ENCODE data around the gene B4GALT1. TPM values are rescaled to one million over a fixed set of nuclear protein-coding genes. Genes with fewer than 3 reads are reported as not detected.
"Not testable (repeated sequence)": the region's sequence is repeated elsewhere in the genome, so short reads cannot be mapped to it uniquely, and the experiment has no call there.

Gene B4GALT1
- total RNA-seq, 1 experiment from 2014 or later = 31.4 TPM

GRCh38 chr9:33161011-33161588 lies 6.0 kb downstream of the B4GALT1 start:
- H3K27me3 ChIP-seq (ENCODE audit: insufficient read depth, low read length) = no peaks in the 10 kb centered on the region
- peak overlapping the region; percentile 87 for H3K27ac ChIP-seq (ENCODE audit: low read depth, low read length)
- DNase-seq (ENCODE audit: low read depth, low spot score) (peak; percentile 88), ATAC-seq (peak; percentile 90)
- H2AFZ ChIP-seq (ENCODE audit: low read depth, low read length, poor library complexity, severe bottlenecking) = no peak overlapping the region
- H3K4me2 ChIP-seq (ENCODE audit: low read length) = peak overlapping the region; percentile 87
- H3K79me2 ChIP-seq (ENCODE audit: insufficient read depth, low read length) = peaks cover 83% of the 10 kb centered on the region
- H3K9ac ChIP-seq (ENCODE audit: low read length) = peak overlapping the region; percentile 63
- H3K9me3 ChIP-seq (ENCODE audit: control insufficient read depth in 1 of 2, insufficient read depth in 1 of 2, low read depth in 1 of 2, low read length in 2 of 2) = no peaks in the 10 kb centered on the region
- no peaks in the 10 kb centered on the region for H3K9me2 ChIP-seq (ENCODE audit: insufficient read depth)
- peaks cover 72 to 90% of the 10 kb centered on the region in 2 experiments for H3K4me1 ChIP-seq (ENCODE audit: control insufficient read depth in 1 of 2, insufficient read depth in 2 of 2, low read length in 2 of 2)
- no TSS peak for BruUV-seq (replicated peaks)
- TF ChIP-seq TCF7L2 (IDR thresholded peaks at IDR 0.05; ENCODE audit: borderline replicate concordance, extremely low read depth, insufficient read depth, insufficient read length) (peak; percentile 77), POLR2A (IDR thresholded peaks at IDR 0.05; ENCODE audit: borderline replicate concordance, extremely low read depth, insufficient read depth, insufficient read length) (no peak)
- ChIA-PET RAD21 (ENCODE audit: low non-redundant PET in 1 of 2, low total read pairs in 2 of 2, uncharacterized antibody in 2 of 2, unreplicated experiment in 2 of 2) (interaction anchor here (1.5 to 1.6 kb wide), 2 partner anchors 10 to 65 kb away, joined by 3 to 5 read pairs; no protein-coding TSS in a partner anchor), CTCF (interaction anchor here (2.5 kb wide), 1 partner anchor 9 kb away, joined by 13 read pairs; no protein-coding TSS in a partner anchor), POLR2A (interaction anchor here (1.1 to 3.5 kb wide), 3 partner anchors 10 to 136 kb away, joined by 3 to 14 read pairs (median 11); partner anchors contain the start of genes DNAJA1 and SMU1)
- no peaks in the 10 kb centered on the region for H4K20me1 ChIP-seq (ENCODE audit: insufficient read depth)
- H3K36me3 ChIP-seq (ENCODE audit: control insufficient read depth in 1 of 2, insufficient read depth in 2 of 2, low read length in 2 of 2) = no peaks in the 10 kb centered on the region
- intact Hi-C loops (cut with micrococcal nuclease) = no loop called here
- H3K4me3 ChIP-seq (replicated peaks in 1 of 2; ENCODE audit: low read depth in 1 of 2, low read length in 2 of 2) = peak overlapping the region; percentile 18 to 53

GRCh38 chr9:33160446-33160845 lies 6.7 kb downstream of the B4GALT1 start:
- DNase-seq (ENCODE audit: low read depth, low spot score); ATAC-seq; H2AFZ ChIP-seq (ENCODE audit: low read depth, low read length, poor library complexity, severe bottlenecking); H3K9me3 ChIP-seq (ENCODE audit: control insufficient read depth in 1 of 2, insufficient read depth in 1 of 2, low read depth in 1 of 2, low read length in 2 of 2); H3K27me3 ChIP-seq (ENCODE audit: insufficient read depth, low read length); H3K36me3 ChIP-seq (ENCODE audit: control insufficient read depth in 1 of 2, insufficient read depth in 2 of 2, low read length in 2 of 2); H3K9me2 ChIP-seq (ENCODE audit: insufficient read depth); H4K20me1 ChIP-seq (ENCODE audit: insufficient read depth); intact Hi-C loops (cut with micrococcal nuclease); BruUV-seq (replicated peaks): not testable (repeated sequence)
- ChIA-PET CTCF (interaction anchor here (2.5 kb wide), 1 partner anchor 10 kb away, joined by 13 read pairs; no protein-coding TSS in a partner anchor), POLR2A (interaction anchor here (2.3 to 3.5 kb wide), 2 partner anchors 9 to 135 kb away, joined by 11 to 14 read pairs; partner anchors contain the start of gene DNAJA1), RAD21 (ENCODE audit: low non-redundant PET in 1 of 2, low total read pairs in 2 of 2, uncharacterized antibody in 2 of 2, unreplicated experiment in 2 of 2) (interaction anchor here (1.5 to 1.6 kb wide), 2 partner anchors 9 to 66 kb away, joined by 3 to 5 read pairs; no protein-coding TSS in a partner anchor)
- Histone ChIP-seq H3K4me1 (ENCODE audit: control insufficient read depth in 1 of 2, insufficient read depth in 2 of 2, low read length in 2 of 2) (peaks cover 68 to 88% of the 10 kb centered on the region in 2 experiments), H3K4me2 (ENCODE audit: low read length) (peak overlapping the region; percentile 87), H3K9ac (ENCODE audit: low read length) (peak overlapping the region; percentile 63), H3K27ac (ENCODE audit: low read depth, low read length) (peak overlapping the region; percentile 87; the same call in 1 of the 2 replicates), H3K4me3 (replicated peaks in 1 of 2; ENCODE audit: low read depth in 1 of 2, low read length in 2 of 2) (peak overlapping the region in 1 of 2 experiments; percentile 53; a peak in 2 of 4 replicates), H3K79me2 (ENCODE audit: insufficient read depth, low read length) (peaks cover 79% of the 10 kb centered on the region)

All from HCT116 (cell line).